ENCODE data around the gene RGS19.

Gene RGS19

GRCh38 chr20:64027981-64028685, 51.2 kb downstream of the RGS19 start:
- WGBS, 2 experiments (ENCODE audit: insufficient coverage in 2 of 2) = 92 to 94% methylated on average over 21 to 24 of the region's 24 CpGs
- Histone ChIP-seq H3K27ac (ENCODE audit: low read depth, low read length, severe bottlenecking) (no peak overlapping the region), H3K4me3 (ENCODE audit: extremely low read depth, insufficient read depth, low read length, poor library complexity, severe bottlenecking) (no peak overlapping the region), H3K4me1 (ENCODE audit: control insufficient read depth, insufficient read depth, low read length, poor library complexity, severe bottlenecking) (no peaks in the 10 kb centered on the region), H3K36me3 (ENCODE audit: control insufficient read depth, insufficient read depth, low read length) (peaks cover 95% of the 10 kb centered on the region), H3K9me3 (ENCODE audit: control insufficient read depth, low read length) (no peaks in the 10 kb centered on the region)

- peaks cover 97% of the 10 kb centered on the region for H3K36me3 ChIP-seq (ENCODE audit: control insufficient read depth, insufficient read depth, low read length)
- WGBS, 2 experiments (ENCODE audit: insufficient coverage in 2 of 2) = 95% methylated on average over 23 to 29 of the region's 29 CpGs
- H3K27ac ChIP-seq (ENCODE audit: low read depth, low read length, severe bottlenecking) = no peak overlapping the region
- no peaks in the 10 kb centered on the region for H3K4me1 ChIP-seq (ENCODE audit: control insufficient read depth, insufficient read depth, low read length, poor library complexity, severe bottlenecking)
- H3K9me3 ChIP-seq (ENCODE audit: control insufficient read depth, low read length) = no peaks in the 10 kb centered on the region
- no peak overlapping the region for H3K4me3 ChIP-seq (ENCODE audit: extremely low read depth, insufficient read depth, low read length, poor library complexity, severe bottlenecking)
These were observed 53.4 kb downstream of the RGS19 start for GRCh38 chr20:64025826-64026412.

GRCh38 chr20:64025101-64025825, 54.1 kb downstream of the RGS19 start:
- Histone ChIP-seq H3K27ac (ENCODE audit: low read depth, low read length, severe bottlenecking) (no peak overlapping the region), H3K9me3 (ENCODE audit: control insufficient read depth, low read length) (no peaks in the 10 kb centered on the region), H3K4me3 (ENCODE audit: extremely low read depth, insufficient read depth, low read length, poor library complexity, severe bottlenecking) (no peak overlapping the region), H3K4me1 (ENCODE audit: control insufficient read depth, insufficient read depth, low read length, poor library complexity, severe bottlenecking) (no peaks in the 10 kb centered on the region), H3K36me3 (ENCODE audit: control insufficient read depth, insufficient read depth, low read length) (peaks cover 95% of the 10 kb centered on the region)
- 96 to 97% methylated on average over 17 to 18 of the region's 18 CpGs for WGBS, 2 experiments (ENCODE audit: insufficient coverage in 2 of 2)

- H3K4me1 ChIP-seq (ENCODE audit: control insufficient read depth, insufficient read depth, low read length, poor library complexity, severe bottlenecking) = no peaks in the 10 kb centered on the region
- H3K9me3 ChIP-seq (ENCODE audit: control insufficient read depth, low read length) = no peaks in the 10 kb centered on the region
- peaks cover 95% of the 10 kb centered on the region for H3K36me3 ChIP-seq (ENCODE audit: control insufficient read depth, insufficient read depth, low read length)
- no peak overlapping the region for H3K4me3 ChIP-seq (ENCODE audit: extremely low read depth, insufficient read depth, low read length, poor library complexity, severe bottlenecking)
- WGBS, 2 experiments (ENCODE audit: insufficient coverage in 2 of 2) = 96% methylated on average over 10 to 11 of the region's 17 CpGs
- no peak overlapping the region for H3K27ac ChIP-seq (ENCODE audit: low read depth, low read length, severe bottlenecking)
These were observed 55.0 kb downstream of the RGS19 start for GRCh38 chr20:64024141-64024990.

GRCh38 chr20:64023361-64024140, 55.8 kb downstream of the RGS19 start:
- peaks cover 94% of the 10 kb centered on the region for H3K36me3 ChIP-seq (ENCODE audit: control insufficient read depth, insufficient read depth, low read length)

More at GRCh38 chr20:64023361-64024140, 55.8 kb downstream of the RGS19 start:
- Histone ChIP-seq H3K27ac (ENCODE audit: low read depth, low read length, severe bottlenecking) (no peak overlapping the region), H3K4me1 (ENCODE audit: control insufficient read depth, insufficient read depth, low read length, poor library complexity, severe bottlenecking) (no peaks in the 10 kb centered on the region), H3K9me3 (ENCODE audit: control insufficient read depth, low read length) (no peaks in the 10 kb centered on the region), H3K4me3 (ENCODE audit: extremely low read depth, insufficient read depth, low read length, poor library complexity, severe bottlenecking) (no peak overlapping the region)
- 92 to 95% methylated on average over 8 to 11 of the region's 15 CpGs for WGBS, 2 experiments (ENCODE audit: insufficient coverage in 2 of 2)

All from mesodermal cell (in vitro differentiated cells).